Epithelial cell of esophagus (primary cell): Measurements from ENCODE around the gene WBP2NL.
A peak's percentile ranks its signal among the peaks of the same experiment; 100 is the strongest.
"Not testable (repeated sequence)": the region's sequence is repeated elsewhere in the genome, so short reads cannot be mapped to it uniquely, and the experiment has no call there.

Experiments
- DNase-seq: peaks from one replicate; pipeline ENCODE4 v3.0.0; 2010; ENCODE audit warnings: low read depth
- H3K4me3 ChIP-seq: 2 replicates; pipeline ENCODE4 v1.5.1; 2011; ENCODE audit warnings: mild to moderate bottlenecking, low read length, control low read depth
- CTCF ChIP-seq: IDR thresholded peaks from 2 replicates; pipeline ENCODE4 v1.5.1; 2011; ENCODE audit warnings: low read depth, mild to moderate bottlenecking, low read length, control low read depth, inconsistent platforms; ENCODE audit not compliant: insufficient read depth; ENCODE audit errors: missing control alignments

The WBP2NL gene

GRCh38 chr22:42066126-42066761 lies 67.7 kb downstream of the WBP2NL start:
- no peak overlapping the region for H3K4me3 ChIP-seq
- DNase-seq, result no peak
- TF ChIP-seq CTCF, result no peak

GRCh38 chr22:42066937-42067336 lies 68.3 kb downstream of the WBP2NL start:
- H3K4me3 ChIP-seq, result no peak overlapping the region
- no peak for DNase-seq
- no peak for TF ChIP-seq CTCF

- DNase-seq, result no peak
- TF ChIP-seq CTCF, result no peak
- no peak overlapping the region for H3K4me3 ChIP-seq
Observed at GRCh38 chr22:42067671-42068251, 69.2 kb downstream of the WBP2NL start.

- no peak overlapping the region for H3K4me3 ChIP-seq
- TF ChIP-seq CTCF, result no peak
- no peak for DNase-seq
Observed at GRCh38 chr22:42068291-42068690, 69.7 kb downstream of the WBP2NL start.

- H3K4me3 ChIP-seq, result peak overlapping the region; percentile 59
- no peak for DNase-seq
- no peak for TF ChIP-seq CTCF
Observed at GRCh38 chr22:42069801-42070516, 71.4 kb downstream of the WBP2NL start.

GRCh38 chr22:42070517-42071422 lies 72.2 kb downstream of the WBP2NL start, which contains the start of gene NAGA:
Gene NAGA, minus strand, starts transcription at chr22:42070812. Its CDS starts 515 bp downstream, at chr22:42070297.
- TF ChIP-seq CTCF, result no peak
- peak; percentile 97 for DNase-seq
- H3K4me3 ChIP-seq, result peak within 1 kb of the TSS; percentile 59

- DNase-seq, result not testable (repeated sequence)
Observed at GRCh38 chr22:42071508-42071907, 72.9 kb downstream of the WBP2NL start.

More at GRCh38 chr22:42071508-42071907, 72.9 kb downstream of the WBP2NL start:
- peak overlapping the region; percentile 59 for H3K4me3 ChIP-seq
